GM18951 (cell line): ENCODE results near the gene NEURL1.

Experiments
- POLR2A ChIP-seq: IDR thresholded peaks from 4 replicates; pipeline ENCODE4 v1.6.1; 2011; ENCODE audit warnings: mild to moderate bottlenecking; ENCODE audit not compliant: insufficient read length, insufficient read depth; ENCODE audit errors: extremely low read depth
- in situ Hi-C: fragments of 300-500 bp; cut with MboI; formaldehyde crosslinking; loops from one replicate; pipeline ENCODE4 v1.12.0; 2022; ENCODE audit warnings: low sequenced_read_pairs, mixed read lengths, inconsistent platforms; ENCODE audit not compliant: unreplicated experiment

NEURL1 gene

GRCh38 chr10:103493362-103493915, at the start of gene NEURL1:
Gene NEURL1 (plus strand): TSS chr10:103493705. CDS start chr10:103494388, 683 bp downstream.
- no peak for TF ChIP-seq POLR2A
- in situ Hi-C loops, result no loop called here

- no peak for TF ChIP-seq POLR2A
- in situ Hi-C loops, result no loop called here
Observed at GRCh38 chr10:103444478-103444877, 49.0 kb upstream of the NEURL1 start.

GRCh38 chr10:103445366-103445765, 48.1 kb upstream of the NEURL1 start:
- TF ChIP-seq POLR2A, result no peak
- in situ Hi-C loops, result no loop called here

- in situ Hi-C loops, result no loop called here
- TF ChIP-seq POLR2A, result no peak
Observed at GRCh38 chr10:103445767-103446567, 47.5 kb upstream of the NEURL1 start.

GRCh38 chr10:103447187-103447586, 46.3 kb upstream of the NEURL1 start:
- TF ChIP-seq POLR2A, result no peak
- in situ Hi-C loops, result no loop called here

- in situ Hi-C loops, result no loop called here
- no peak for TF ChIP-seq POLR2A
Observed at GRCh38 chr10:103448746-103449145, 44.8 kb upstream of the NEURL1 start.

- in situ Hi-C loops, result no loop called here
- TF ChIP-seq POLR2A, result no peak
Observed at GRCh38 chr10:103449208-103450144, 44.0 kb upstream of the NEURL1 start.

GRCh38 chr10:103450201-103450695, 43.3 kb upstream of the NEURL1 start:
- no peak for TF ChIP-seq POLR2A
- in situ Hi-C loops, result no loop called here

GRCh38 chr10:103451091-103451813, 42.3 kb upstream of the NEURL1 start:
- in situ Hi-C loops, result no loop called here
- peak; percentile 42 for TF ChIP-seq POLR2A

- TF ChIP-seq POLR2A, result peak; percentile 62
- in situ Hi-C loops, result no loop called here
Observed at GRCh38 chr10:103451831-103452505, 41.5 kb upstream of the NEURL1 start, which contains the start of gene CALHM2. Gene CALHM2 (minus strand): TSS chr10:103452370. CDS start chr10:103449941, 2,429 bp downstream.

GRCh38 chr10:103452506-103453230, 40.8 kb upstream of the NEURL1 start:
- no peak for TF ChIP-seq POLR2A
- in situ Hi-C loops, result no loop called here
